ENCODE data around the gene HSPA2.

- no peak for TF ChIP-seq EP300 (IDR thresholded peaks at IDR 0.05)
- no peak for TF ChIP-seq CTCF (IDR thresholded peaks at IDR 0.05)
- no peak for TF ChIP-seq POLR2A (IDR thresholded peaks at IDR 0.05)
Measured at GRCh38 chr14:64513271-64513670, 27.3 kb upstream of the HSPA2 start.
